ENCODE results near the gene WDR59.

WDR59 gene

DNA sequence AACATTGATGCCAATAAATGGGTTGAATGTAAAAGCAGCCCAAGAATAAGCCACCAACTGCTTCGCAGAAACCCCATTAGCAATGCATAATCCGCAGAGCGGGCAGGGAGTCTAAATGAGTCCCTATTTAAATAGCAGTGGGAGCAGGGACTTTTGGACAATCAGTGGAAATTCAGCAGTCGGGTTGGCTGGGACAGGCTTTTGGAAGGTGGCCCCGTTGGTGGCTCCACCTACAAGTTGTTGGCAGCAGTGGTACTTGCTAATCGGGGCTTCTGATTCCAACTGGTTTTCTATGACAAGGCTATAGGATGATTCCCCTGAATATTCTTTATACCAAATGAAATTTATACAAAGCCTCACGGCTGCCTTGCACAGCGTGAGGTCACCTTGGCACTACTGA, 86.3 kb downstream of the WDR59 start:
- ChIA-PET CTCF (no interaction called here), POLR2A (no interaction called here)
- H3K36me3 ChIP-seq (ENCODE audit: control insufficient read depth in 2 of 2, insufficient read depth in 1 of 2, low read length in 2 of 2): peaks cover 0 to 63% of the 10 kb centered on the region in 2 experiments; a peak in 2 of 3 replicates
- H3K9me3 ChIP-seq (ENCODE audit: control insufficient read depth, insufficient read depth, low read depth, low read length): no peaks in the 10 kb centered on the region
- TF ChIP-seq FEZF1 (tag by site-specific recombination; IDR thresholded peaks at IDR 0.05) (no peak), YY1 (tag by site-specific recombination; IDR thresholded peaks at IDR 0.05) (no peak), CTCF (tag by site-specific recombination; IDR thresholded peaks at IDR 0.05) (no peak), SALL2 (tag by site-specific recombination; IDR thresholded peaks at IDR 0.05; ENCODE audit: borderline replicate concordance) (no peak), PRDM2 (tag by site-specific recombination; IDR thresholded peaks at IDR 0.05; ENCODE audit: borderline replicate concordance) (no peak), ZNF521 (tag by site-specific recombination; IDR thresholded peaks at IDR 0.05) (no peak), ZBTB8A (tag by site-specific recombination; IDR thresholded peaks at IDR 0.05) (no peak), ZNF596 (tag by site-specific recombination; IDR thresholded peaks at IDR 0.05) (no peak), ZNF692 (tag by site-specific recombination; IDR thresholded peaks at IDR 0.05) (no peak), ZNF423 (tag by site-specific recombination; IDR thresholded peaks at IDR 0.05) (no peak), ZNF223 (tag by site-specific recombination; IDR thresholded peaks at IDR 0.05) (no peak), REST (tag by site-specific recombination; IDR thresholded peaks at IDR 0.05) (no peak), ZNF654 (tag by site-specific recombination; IDR thresholded peaks at IDR 0.05; ENCODE audit: low read depth) (no peak), ZNF701 (tag by site-specific recombination; IDR thresholded peaks at IDR 0.05) (no peak)
- TF ChIP-seq, protein P1, sequence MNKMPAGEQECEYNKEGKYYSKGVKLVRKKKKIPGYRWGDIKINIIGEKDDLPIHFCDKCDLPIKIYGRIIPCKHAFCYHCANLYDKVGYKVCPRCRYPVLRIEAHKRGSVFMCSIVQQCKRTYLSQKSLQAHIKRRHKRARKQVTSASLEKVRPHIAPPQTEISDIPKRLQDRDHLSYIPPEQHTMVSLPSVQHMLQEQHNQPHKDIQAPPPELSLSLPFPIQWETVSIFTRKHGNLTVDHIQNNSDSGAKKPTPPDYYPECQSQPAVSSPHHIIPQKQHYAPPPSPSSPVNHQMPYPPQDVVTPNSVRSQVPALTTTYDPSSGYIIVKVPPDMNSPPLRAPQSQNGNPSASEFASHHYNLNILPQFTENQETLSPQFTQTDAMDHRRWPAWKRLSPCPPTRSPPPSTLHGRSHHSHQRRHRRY (tag by site-specific recombination; IDR thresholded peaks at IDR 0.05): no peak
- TF ChIP-seq, protein P2, sequence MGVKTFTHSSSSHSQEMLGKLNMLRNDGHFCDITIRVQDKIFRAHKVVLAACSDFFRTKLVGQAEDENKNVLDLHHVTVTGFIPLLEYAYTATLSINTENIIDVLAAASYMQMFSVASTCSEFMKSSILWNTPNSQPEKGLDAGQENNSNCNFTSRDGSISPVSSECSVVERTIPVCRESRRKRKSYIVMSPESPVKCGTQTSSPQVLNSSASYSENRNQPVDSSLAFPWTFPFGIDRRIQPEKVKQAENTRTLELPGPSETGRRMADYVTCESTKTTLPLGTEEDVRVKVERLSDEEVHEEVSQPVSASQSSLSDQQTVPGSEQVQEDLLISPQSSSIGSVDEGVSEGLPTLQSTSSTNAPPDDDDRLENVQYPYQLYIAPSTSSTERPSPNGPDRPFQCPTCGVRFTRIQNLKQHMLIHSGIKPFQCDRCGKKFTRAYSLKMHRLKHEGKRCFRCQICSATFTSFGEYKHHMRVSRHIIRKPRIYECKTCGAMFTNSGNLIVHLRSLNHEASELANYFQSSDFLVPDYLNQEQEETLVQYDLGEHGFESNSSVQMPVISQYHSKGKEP (tag by site-specific recombination; IDR thresholded peaks at IDR 0.05): no peak
- H3K4me3 ChIP-seq (ENCODE audit: low read depth, low read length): no peak overlapping the region
- no peaks in the 10 kb centered on the region for H3K4me1 ChIP-seq (ENCODE audit: control insufficient read depth, insufficient read depth, low read length)
- H3K27ac ChIP-seq (ENCODE audit: extremely low read depth, low read depth, low read length): no peak overlapping the region

Data from HEK293 (cell line).